Activated T-cell treated with anti-CD3 and anti-CD28 coated beads for 48 hours (primary cell): ENCODE results near the gene KATNIP.

Experiments
- DNase-seq: peaks from one replicate; pipeline ENCODE4 v3.0.0-alpha.2; 2020; ENCODE audit warnings: low read depth

KATNIP gene

DNA sequence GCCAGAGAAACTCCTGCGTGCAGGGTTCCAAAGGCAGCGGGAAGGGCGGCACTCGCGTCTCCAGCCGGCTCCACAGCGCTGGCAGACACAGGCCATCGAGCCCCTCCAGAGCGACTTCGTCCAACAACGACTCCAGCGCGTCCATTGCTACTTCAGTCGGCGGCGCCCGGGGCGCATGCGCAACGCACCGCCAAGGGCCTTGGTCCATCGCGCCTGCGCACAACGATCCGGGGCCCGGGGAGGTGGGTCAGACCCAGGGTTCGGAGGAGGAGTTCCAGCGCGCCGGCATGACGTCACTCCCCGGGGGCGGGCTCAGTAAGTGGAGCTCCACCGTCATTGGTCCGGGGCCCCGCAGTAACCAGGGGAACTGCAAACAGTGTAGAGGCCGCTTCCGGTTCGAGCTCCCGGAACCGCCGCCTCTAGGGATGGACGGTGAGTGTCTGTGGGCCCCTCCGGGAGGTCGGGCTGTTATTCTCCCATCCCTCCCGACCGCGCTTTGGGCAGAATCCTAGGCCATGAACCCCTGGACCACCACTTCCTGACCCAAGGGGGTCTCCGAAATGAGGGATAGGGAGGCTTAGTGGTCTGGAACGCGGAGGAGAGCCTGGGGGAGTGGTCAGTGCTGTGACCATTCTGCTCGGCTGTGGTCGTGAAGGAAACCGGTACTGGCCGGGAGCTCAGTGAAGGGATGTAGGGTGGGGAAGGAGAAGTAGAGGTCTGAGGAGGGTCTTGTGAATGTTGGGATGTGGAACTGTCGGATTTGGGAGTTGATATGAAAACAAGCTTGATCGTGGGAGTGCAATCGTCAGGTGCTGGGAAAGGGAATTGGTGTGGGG, at the start of gene KATNIP, which contains the start of gene GTF3C1:
TSS of gene KATNIP (plus strand) at position 399 of the 836 bp plus-strand sequence. CDS start at position 426, 27 bp downstream.
TSS of gene GTF3C1 (minus strand) at position 168 of the 836 bp plus-strand sequence. CDS start at position 145, 23 bp downstream.
- DNase-seq = peak; percentile 100

- DNase-seq = no peak
Measured at GRCh38 chr16:27500801-27501200, 49.1 kb upstream of the KATNIP start.

DNA sequence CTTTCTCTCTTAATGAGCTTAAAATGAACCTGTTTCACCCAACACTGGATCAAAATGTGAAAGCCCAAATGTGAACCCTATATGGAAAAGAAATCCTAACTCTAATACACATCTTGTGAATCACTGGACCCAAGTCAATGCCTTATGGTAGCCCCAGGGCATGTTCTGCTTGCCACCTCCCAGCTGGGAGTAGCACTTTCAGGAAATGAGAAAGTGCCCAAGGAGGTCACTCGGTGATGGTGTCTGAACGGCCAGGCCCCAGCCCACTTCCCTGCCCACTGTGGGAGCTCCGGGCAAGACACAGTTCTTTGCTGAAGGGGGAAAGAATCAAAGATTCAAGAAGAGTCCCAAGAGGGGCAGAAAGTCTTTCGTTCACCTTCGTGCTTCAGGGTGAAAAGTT, 46.3 kb upstream of the KATNIP start:
- DNase-seq = no peak

DNA sequence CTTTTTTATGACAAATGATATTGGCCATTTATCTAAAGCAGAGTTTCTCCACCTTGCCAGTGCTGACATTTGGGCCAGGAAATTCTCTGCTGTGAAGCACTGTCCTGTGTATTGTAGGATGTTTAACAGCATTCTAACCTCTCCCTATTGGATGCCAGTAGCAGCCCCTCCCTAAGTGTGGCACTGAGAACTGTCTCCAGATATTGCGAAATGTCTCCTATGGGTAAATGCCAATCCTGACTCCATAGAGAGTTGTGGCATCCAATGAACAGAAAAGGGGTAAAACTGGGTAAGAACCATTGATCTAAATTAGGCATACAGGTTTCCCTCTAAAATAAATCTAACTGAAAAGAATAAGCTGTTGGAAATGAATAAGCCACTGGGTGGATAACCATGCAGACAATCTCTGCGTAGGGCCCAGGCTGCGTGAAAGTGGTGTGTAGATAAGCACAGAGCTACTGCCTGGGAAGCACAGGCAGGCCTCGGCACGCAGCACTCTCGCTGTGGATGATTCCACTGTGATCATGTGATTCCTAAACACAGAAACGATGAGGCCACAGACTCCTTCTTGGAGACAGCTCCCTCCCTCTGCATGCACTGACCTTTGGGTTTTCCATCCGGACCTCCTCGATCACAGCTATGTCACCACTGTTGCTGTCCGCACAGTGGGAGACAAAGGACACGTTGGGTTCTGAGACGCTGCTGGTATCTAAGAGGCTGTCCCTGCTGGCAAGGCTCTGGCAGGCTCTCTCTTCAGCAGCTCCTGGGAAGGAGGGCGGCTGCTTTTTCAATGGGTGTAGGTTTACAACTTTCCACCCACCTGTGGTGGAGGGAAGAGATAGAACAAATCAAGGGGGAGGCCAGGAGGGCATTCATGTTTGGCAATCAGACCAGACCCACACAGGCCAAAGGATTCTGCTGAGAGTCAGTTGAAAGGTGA, 44.4 kb upstream of the KATNIP start:
- no peak for DNase-seq

DNA sequence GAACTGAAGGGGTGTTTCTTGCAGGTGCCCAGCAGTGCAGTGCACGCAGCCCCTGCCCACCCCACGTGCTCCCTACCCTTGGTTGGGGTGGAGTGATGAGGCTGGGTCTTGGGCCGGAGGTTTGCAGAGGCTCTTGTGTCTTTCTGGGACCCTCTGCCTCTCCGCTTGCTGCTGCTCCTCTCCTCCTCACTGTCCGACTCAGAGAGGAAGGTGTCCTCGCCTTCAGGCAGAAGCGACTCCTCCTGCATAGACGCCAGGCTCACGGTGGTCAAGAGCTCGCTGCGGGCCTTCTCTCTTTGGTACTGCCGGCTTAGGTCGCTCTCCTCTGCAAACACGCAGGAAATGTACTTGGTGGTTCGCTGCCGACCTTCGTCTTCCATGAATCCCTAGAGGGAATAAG, 43.2 kb upstream of the KATNIP start:
- DNase-seq = no peak

DNA sequence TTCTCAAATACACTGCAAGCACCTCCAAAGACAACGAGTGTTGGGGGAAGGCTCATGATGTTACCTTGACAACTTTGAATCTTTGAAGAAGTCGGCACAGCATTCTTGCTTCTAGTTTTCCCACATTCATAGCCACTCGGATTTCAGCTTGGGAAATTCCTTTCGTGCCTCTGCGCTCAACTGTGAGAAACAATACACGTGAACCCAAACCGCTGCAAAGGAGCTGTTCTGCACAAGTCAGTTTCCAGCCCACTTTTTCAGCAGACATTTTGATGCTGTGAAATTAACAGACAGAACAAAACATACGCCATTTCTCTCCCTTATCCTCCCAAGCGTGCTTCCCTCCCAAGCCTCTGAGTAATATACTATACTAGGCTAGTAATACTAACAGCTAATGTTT, 41.5 kb upstream of the KATNIP start:
- DNase-seq = no peak

DNA sequence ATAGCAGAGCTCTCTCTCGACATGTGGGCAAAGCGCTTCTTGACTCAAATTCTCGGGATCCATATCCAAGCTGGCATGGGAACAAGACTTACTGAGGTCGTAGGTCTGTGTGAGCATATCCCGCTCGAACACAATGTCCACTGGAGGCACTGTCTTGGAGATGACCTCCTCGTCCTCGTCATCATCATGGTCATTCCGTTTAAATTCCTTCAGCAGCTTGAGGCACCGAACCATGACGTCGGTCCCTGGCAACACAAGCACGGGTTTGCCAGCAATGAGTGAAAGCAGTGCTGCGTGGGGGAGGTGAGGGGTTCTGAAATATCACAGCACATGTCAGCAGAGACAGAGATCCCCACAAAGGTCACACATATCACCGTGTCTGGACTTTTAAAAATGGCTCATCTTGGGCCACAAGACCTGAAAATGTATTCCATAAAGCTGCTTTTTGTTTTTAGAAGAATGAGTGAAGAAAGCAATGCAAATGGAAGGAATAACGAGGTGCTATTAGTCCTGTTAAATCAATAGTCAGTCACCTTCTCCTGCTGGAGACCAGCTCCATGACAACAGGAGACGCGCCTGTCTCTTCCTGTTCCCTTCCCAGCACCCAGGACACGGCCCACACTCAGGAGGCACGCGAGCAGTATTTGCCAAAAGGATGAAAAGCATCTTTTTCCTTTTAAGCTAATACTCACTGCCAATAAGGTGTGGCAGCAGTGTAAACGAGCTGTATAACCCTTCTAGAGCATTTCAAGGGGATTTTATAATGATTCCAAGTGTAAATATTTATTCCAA, 38.1 kb upstream of the KATNIP start:
- no peak for DNase-seq

- no peak for DNase-seq
Measured at GRCh38 chr16:27514806-27515205, 35.1 kb upstream of the KATNIP start.

DNA sequence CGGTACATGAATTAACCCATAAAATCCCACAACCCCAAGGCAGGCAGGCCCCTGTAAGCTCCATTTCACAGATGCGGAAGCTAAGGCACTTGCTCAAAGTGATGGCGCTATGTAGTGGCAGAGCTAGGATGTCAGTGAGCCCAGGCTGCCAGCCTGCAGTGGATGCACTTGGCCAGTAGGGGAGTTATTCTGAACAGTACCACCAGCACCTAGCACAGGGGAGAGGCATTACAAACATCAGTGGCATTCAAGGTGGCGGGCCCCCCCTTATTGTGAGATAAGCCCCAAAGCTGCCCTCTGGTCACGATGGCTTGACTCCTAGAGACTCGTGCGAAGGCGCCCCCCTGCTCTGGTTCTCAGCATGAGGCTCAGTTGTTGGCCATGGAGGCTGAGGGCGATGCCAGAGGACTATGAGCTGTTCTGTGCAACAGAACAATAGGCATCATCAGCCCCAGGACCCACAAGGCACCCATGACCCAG, 34.0 kb upstream of the KATNIP start:
- peak; percentile 25 for DNase-seq

DNA sequence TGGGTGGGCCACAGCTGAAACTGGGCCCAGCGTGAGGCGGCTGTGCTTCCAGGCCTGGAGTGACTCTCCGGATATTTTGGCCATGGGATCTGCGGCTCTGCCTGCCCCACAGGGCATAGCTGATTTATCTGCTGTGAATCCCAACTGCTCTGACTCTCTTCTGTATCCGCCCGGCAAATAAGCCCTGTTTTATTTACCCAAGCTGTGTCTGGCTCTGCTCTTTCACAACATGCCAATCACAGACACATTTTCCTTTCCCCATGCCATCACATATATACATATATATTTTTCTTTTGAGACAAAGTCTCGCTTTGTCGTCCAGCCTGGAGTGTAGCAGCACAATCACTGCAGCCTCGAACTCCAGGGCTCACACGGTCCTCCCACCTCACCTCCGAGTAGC, 33.6 kb upstream of the KATNIP start:
- no peak for DNase-seq

GRCh38 chr16:27517664-27518063, 32.3 kb upstream of the KATNIP start:
- DNase-seq = no peak

GRCh38 chr16:27518226-27518625, 31.7 kb upstream of the KATNIP start:
- no peak for DNase-seq

DNA sequence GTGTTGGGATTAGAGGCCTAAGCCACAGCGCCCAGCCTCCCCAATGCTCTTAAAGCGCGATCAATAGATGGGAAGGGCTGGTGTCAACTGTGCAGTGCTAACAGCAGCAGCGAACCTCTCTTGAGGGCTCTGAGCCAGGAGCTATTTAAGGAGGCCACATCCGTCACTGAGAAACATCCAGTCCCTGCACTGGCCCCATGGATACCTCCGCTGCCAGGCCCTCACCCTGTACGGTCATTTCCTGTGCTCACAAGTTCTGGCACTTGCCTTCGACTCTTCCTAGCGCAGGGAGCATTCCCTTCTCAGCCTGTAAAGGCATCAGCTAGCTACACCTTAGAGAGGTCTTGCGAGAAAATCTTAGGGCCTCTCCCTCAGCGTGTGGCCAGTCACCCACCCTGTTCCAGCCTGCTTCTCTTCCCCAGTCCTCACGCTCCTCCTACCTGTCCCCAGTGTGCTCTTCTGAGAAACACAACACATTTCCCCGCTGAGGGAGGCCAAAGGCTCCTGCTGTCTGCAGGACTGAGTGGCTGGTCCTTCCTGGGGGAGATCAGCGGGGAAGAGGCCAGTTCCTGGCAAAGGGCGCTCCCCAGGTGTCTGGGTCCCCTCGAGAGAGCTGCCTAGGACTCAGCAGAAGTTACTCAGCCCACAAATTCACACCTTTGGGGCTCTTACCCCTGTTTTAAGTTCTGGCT, 28.8 kb upstream of the KATNIP start:
- no peak for DNase-seq

DNA sequence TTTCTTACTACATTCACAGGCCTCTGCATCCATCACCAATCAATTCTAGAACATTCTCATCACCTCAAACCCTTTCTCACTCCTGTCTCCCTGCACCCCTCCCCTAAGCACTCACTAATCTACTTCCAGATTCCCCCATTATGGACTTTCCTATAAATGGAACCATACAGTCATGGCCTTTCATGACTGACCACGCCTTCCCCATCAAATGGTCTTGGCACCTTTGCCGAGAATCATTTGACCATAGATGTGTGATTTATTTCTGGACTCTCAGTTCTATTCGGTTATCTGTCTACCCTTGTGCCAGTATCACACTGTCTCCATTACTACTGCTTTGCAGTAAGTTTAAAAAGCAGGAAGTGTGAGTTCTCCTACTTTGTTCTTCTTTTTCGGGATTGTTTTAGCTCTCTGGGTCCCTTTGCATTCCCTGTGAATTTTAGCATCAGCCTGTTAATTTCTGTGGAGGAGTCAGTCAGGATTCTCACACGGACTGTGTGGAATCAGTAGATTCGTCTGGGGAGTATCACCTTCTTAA, 27.7 kb upstream of the KATNIP start:
- DNase-seq = no peak

GRCh38 chr16:27526180-27526579, 23.8 kb upstream of the KATNIP start:
- DNase-seq = no peak

GRCh38 chr16:27528294-27528693, 21.6 kb upstream of the KATNIP start:
- no peak for DNase-seq

GRCh38 chr16:27529962-27530361, 20.0 kb upstream of the KATNIP start:
- DNase-seq = no peak

DNA sequence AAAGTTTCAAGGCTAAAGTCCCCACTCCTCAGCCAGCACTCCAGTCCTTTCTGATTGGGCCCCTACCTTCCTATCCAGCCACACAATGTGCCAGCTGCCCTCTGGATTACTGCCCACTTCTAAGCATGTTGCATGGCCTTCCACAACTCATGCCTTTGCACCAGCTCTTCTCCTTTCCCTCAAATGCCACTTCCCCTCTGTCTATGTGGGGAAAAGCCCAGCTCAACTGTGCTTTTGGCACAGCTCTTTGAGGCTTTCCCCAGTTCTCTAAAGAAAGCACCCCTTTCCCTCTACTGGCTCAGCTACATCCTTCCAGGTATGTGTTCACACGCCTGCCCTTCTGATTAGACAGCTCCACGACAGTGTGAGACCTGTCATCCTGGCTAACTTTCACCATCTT, 18.8 kb upstream of the KATNIP start:
- DNase-seq = no peak

DNA sequence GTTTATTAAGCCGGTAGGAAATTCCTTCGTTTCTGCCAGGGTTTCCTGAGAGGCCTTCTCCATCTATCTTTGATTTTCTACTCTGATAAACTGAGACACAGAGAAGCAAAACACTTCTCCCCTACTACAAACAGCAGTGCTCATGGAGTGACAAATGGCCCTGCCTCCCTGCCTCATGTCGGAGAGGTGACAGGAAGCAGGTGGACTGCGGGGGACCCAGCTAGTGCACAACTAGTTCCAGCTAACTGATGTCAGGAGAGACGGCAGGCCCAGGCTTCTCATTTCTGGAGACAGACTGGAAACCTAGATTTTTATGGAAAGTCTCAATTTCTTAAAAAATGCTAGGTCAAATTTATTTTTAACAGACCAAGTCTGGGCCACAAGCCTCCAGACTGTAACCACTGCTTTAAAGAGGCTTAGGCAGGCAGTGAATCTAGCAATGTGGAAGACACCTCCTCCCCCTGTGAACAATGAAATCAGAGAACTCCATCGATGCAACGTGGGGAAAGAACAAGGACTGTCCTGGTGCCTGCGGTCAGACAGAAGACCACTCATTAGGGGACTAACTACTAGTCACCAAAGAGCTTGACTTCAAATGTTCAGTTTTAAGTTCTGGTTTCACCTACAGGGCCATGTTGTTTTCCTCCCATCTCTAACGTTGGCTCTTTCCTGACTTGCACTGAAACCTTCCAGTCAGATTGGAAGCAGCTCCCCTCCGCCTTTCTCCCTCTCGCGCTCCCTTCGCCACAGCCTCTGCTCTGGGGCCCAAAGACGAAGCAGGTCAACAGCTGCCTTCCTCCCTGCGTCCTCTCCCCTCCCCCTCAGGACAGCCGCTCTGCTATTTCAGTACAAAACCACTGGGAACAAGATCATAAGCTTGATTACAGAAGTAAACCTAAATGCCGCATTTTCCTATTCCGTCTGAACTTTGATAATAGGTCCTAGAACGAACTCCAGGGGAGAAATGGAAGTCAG, 17.8 kb upstream of the KATNIP start:
- no peak for DNase-seq

DNA sequence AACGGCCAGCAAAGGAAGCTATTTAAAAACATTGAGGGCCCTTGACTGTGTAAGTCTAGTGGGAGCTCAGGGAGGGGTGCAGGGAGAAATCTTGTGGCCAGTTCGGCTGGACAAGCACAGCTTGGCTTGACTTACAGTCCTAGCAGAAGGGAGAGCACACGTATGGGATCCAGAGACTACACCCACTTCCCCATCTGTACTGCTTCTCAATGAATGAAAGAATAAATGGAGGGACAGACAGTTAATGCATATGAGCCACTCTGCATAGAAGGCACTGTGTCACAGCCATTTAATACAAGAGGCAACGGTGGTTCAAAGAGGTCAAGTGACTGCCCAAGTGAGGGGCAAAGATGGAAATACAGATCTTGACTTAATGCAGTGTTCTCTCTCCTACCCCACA, 15.7 kb upstream of the KATNIP start:
- DNase-seq = no peak
